GM19468 (cell line): ENCODE measurements around the gene SETD2.
"Not testable (repeated sequence)": the region's sequence is repeated elsewhere in the genome, so short reads cannot be mapped to it uniquely, and the experiment has no call there.

Experiments
- ATAC-seq: cut with Tn5 transposase; IDR thresholded peaks from one replicate; pipeline ENCODE4 v1.9.1; 2021; ENCODE audit warnings: mild to moderate bottlenecking, moderate library complexity, moderate number of reproducible peaks; ENCODE audit not compliant: unreplicated experiment; ENCODE audit errors: extremely low read depth

SETD2 gene

DNA sequence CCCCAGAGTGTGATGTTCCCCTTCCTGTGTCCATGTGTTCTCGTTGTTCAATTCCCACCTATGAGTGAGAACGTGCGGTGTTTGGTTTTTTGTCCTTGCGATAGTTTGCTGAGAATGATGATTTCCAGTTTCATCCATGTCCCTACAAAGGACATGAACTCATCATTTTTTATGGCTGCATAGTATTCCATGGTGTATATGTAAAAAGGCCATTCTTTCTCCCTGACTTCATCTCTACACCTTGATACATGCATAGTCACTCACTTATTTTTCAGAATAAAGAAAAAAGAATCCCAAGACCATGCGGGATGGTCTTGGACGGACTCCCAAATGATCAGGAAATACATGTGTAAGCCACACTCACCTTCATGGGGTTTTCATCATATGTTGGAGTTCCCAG, 126.6 kb downstream of the SETD2 start:
- not testable (repeated sequence) for ATAC-seq

DNA sequence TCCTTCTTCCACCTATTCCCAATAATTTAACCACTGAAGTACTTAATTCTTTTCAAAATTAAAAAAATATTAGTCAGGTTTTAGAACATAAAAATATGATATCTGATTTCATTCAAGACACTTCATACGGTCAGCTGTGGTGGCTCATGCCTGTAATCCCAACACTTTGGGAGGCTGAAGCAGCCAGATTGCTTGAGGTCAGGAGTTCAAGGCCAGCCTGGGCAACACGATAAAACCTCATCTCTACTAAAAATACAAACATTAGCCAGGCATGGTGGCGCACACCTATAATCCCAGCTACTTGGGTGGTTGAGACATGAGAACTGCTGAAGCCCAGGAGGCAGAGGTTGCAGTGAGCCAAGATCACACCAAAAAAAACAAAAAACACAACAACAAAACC, 127.8 kb downstream of the SETD2 start:
- ATAC-seq, result no peak

DNA sequence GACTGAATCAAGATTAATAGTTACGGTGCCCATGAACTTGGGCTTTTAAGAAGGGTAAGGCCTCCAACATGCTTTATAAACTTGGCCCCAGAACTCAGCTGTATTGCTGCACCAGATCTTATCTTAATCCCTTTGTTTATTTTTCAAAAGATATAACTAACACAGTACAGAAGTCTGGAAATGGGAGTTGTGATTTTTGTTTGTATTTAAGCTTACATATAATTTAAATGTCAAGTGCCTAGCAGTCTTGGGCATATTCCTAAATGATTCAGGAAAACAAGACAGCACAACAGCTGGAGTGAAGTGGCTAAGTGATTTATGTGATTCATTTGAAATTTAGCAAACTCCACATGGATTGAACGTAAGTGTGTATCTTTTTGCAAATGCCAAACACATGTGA, 128.3 kb downstream of the SETD2 start:
- no peak for ATAC-seq

DNA sequence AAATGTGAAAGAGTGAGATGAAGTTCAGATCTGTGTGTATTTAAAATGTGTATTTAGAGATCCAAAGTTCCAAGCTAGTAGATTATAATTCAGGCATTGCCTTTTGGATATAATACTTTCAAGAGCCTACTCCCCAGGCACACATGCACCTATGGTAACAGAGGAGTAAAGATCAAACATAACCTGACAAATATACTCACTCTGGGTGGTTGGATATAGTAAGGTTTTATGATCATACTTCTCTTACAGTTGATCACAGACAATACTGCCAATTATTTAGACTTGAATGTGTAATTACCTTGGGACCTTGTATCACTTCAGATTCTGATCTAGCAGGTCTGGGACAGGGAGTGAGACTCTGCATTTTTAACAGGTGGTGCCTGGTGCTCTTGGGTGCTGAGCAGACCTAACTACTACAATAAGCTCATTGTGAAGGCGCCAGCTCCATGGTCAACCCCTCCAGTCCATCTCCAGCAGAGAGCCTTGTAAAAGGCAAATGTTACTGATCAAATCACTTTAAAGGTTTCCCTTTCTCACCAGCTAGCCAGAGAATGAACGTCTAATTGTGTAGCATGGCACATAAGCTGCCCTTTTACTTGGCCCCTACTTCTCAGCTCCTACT, 128.9 kb downstream of the SETD2 start:
- no peak for ATAC-seq

DNA sequence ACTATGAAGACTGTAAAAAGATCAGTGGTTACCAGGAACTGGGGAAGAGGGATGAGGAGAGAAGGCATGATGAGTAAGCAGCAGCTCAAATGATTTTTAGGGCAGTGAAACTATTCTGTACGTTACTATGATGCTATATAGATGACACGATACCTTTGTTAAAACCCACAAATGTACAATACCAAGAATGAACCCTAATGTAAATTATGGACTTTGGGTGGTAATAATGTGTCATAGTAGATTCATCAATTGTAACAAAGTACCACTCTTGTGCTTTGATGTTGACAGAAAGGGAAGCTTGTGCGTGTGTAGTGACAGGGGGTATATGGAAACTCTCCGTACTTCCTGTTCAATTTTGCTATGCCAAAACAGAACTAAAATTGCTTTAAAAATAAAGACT, 132.9 kb downstream of the SETD2 start:
- not testable (repeated sequence) for ATAC-seq

DNA sequence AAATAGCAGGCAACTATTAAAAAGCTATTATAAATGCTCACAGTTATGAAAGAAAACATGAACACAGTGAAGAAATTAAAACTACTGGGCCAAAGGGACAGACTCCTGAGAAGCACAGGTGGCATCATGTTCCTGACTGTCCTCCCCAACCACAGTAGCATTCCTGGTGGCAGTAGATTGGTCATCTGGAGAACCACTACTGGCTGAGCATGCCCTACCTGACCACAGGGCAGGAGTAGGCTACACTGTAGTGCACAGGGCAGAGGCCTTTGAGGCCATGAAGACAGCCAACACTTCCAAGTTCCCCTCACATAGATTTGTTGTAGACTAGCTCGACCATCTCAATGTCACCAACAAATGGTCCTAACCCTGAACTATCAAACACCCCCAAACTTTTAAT, 135.2 kb downstream of the SETD2 start:
- ATAC-seq, result no peak

DNA sequence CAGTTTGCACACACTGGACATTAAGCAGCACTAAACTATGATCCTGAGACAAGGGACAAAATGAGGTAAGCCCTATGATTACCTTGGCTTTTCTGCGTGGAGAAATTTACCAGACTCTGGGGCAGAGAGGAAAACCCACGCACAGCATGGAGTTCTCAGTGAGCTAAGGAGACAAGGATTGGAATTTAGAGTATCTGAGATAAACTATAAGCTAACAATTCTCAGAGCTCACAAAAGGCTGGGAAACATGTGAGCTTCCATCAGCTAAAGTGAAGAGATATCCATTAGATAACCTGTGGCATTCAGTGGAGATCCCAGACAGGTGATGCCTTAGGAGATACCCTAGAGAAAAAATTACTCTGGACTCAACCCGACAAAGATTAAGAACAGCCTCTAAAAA, 135.8 kb downstream of the SETD2 start:
- ATAC-seq, result no peak

DNA sequence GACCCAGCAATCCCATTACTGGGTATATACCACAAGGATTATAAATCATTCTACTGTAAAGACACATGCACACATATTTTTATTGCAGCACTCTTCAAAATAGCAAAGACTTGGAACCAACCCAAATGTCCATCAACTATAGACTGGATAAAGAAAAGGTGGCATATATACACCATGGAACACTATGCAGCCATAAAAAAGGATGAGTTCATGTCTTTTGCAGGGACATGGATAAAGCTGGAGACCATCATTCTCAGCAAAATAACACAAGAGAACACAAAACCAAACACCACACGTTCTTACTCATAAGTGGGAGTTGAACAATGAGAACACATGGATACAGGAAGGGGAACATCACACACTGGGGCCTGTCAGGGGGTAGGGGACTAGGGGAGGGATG, 137.5 kb downstream of the SETD2 start:
- not testable (repeated sequence) for ATAC-seq

DNA sequence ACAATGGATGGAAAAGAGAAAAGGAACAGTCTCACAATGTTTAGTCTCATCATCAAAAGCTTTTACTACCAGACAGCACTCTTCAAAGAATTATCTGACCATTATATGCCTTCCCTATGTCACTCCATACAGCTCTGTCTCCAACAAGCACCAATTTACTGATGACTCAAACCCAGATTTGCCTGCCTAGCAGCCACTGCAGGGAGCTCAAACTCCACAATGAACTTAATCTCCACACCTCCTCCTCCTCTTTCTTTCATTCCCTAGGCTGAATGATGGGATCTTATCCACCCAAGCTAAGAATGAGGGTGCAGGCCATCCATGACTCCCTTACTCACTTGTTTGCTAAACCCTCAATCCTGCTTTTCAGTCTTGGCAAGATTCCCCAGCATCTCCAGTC, 139.0 kb downstream of the SETD2 start:
- no peak for ATAC-seq

DNA sequence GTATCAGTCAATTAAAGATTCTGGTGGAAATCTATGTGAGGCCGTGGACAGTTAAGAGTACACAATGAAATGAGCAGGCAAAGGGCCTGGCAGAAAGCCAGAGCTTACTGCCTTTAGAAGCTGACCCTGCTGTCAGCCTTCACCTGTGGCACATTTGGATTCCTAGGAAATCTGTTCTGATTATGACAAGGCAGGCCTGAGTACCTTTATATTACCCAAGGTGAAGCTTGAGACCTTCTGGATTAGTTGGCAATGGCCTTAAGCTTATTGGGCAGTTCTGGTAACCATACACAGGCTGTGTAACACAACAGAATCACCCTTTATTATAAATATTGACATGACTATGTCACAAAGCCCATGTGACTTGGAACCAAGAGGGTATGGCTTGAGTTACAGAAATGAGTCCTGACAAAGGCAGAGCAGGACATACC, 141.3 kb downstream of the SETD2 start:
- ATAC-seq, result no peak

DNA sequence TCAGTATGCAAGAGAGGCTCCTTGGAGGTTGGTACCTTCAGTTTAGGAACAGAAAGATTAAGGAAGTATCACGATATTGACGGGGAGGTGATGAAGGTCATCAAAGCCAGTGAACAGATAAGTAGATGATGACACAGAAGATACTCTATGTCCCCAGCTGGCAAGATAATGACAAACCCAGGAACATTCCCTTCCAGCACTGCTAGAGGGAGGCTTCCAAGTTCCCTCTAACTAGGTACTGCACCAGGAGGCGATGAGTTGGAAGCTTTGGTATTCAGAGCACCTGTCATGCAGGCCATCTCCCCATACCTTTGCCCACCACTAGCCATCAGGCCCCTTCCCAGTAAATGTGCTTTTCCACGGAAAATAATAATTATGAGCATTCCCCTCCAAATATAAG, 143.6 kb downstream of the SETD2 start:
- ATAC-seq, result no peak

DNA sequence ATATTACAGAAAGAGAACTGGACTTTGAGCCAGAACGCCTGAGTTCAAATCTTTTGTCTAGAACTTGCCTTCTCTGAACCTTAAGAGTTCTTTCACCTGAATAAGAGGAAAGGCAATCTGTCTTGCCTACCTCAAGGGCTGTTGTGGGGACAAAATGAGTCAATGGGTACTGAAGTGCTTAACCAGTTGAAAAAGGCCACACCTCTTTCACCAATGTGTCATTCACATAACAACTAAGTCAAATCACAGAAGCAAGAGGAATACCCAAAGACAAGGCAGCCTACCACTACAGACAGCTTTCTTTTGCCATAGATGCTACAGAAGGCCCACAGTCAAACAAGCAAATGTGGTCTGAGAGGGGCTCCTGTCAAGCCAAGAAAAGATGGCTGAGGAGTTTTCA, 144.7 kb downstream of the SETD2 start:
- no peak for ATAC-seq

DNA sequence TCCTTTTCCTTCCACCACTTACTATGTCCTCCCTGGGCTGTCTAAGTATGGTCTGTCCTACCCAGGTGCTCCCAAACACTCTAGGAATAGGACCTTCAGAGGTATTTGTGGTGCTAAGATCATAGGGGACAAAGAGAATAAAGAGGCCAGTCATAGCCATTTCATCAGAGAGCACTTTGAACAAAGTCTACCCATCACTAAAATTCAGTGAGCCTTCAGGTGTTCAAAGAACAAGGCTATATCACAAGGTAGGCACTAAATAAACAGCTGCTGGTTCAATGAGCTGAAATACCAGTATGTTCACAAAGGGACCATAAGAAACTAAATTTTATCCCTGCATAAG, 145.7 kb downstream of the SETD2 start:
- no peak for ATAC-seq

DNA sequence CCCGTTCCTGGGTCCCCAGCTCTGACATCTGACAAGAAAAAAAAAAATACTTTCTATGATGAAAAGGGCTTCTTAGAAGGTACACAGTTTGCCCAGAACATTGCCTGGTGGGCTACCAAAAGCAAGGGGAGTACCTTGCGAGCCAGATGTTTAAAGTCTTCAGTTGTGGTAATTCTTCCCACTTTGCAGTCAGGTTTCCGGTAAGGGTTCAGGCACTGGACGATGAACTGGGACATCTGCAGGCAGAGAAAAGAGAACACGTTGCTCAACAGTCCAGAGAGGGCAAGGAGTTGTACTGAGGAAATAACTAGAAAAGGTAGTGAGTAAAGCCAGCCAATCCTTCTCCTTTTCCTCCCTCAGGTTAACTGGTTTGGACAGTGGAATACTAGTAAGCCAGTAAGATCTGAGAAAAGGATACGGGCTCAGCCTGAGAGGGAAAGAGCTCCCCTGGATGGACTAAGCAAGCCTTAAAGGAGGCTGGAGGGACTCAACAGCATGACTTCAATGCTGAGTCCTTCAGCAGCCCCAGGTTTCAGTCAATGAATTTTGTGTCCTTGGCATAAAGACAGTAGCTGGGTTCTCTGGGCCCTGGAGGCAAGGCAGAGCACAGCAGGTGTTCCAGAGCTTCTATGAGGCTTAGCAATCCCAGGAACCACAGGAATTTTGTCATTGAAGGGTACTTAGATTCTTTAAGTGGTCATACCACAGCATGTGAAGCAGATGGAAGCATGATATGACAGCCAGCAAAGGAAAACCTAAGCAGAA, 146.2 kb downstream of the SETD2 start:
- no peak for ATAC-seq

DNA sequence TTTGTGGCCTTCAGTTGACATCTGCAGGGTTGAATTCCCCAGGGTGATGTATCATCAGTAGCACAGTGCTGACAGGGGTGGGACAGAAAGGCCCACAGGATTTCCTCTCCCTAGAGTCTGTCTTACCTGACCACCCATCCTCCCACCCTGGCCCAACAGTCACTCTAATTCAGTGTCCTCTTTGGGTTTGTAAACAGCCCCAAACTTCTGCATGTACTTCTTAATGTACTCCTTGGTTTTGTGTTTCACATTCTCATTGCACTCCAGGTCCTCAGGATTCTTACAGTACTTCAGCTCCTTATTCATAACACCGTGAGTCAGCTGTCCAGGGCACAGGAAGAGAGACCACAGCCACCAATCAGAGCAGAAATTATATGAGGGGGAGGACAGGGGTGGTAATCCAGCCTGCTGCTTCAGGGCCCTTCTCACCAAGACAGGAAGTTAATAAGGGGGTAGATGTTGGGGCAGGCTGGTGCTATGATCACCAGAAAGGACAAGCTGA, 146.9 kb downstream of the SETD2 start:
- no peak for ATAC-seq

DNA sequence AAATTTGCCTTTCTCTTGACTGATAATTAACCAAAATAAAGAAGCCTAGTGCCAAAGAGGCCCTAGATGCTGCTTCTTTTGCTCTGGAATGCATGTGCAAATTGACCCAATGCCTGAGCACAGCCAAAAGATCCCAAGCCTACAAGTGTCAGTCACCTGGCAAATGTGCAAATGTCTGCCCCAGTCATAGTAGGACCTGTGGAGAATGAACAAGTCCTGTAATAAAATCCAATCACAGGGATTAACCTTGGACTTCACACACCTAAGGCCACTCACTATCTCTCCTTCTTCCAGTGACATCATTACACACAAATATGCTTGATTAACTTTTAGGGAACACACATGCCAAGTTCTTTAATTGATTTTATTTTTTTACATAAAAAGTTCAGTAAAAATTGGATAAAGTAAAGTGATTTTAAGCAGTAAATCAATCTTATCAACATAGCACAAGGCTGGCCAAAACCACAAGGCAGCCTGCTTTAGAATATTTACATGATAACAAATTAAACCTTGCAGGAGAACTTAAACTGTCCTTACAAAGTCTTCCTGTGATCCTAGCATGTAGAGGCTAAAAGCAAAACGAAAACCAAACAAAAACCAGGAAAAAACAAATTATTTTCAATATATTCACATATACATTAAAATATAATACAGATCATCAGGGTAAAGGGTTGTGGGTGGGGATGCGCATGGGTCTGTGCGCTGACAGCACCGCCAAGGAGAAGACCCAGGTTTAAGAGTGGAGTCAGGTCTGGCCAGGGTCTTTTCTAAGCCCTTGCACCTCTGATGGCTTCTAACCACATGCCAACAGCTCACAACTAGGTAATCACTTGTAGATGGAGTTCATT, 147.6 kb downstream of the SETD2 start:
- no peak for ATAC-seq

DNA sequence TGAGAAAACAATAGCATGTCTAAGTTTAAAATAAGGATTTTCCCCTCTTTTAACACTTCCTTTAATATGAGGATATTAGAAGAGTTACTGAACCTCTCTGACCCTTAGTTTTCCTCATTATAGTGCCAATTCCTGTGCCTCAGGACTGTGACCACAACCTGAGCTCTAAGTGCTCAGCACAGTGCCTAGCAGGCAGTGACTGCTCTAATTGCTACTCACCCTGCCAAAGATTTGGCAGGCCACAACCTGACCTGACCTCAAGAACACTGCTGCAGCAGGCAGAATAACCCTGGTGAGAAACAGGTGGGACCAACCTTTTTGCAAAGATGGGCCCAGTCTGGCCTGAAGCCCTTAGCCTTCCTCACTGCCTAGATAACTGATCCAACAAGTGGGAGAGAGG, 148.8 kb downstream of the SETD2 start:
- ATAC-seq, result no peak

DNA sequence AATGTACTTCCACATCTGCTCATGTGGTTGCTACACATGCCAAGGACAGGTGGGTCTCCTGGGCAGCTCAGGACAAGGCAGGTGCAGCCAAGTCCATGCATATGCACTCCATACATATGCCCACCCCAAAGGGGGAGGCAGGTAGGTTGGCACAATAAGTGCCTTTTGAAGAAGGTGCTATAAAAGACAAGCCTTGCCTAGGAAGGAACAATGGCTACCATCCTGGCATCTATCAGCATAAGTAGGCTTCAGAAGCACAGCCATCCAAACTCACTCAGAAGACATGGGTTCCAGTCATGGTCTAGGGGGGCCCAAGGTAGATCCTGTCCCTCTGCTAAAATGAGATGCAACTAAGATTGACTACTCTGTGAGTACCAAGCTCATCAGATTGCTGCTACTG, 149.9 kb downstream of the SETD2 start:
- ATAC-seq, result no peak

DNA sequence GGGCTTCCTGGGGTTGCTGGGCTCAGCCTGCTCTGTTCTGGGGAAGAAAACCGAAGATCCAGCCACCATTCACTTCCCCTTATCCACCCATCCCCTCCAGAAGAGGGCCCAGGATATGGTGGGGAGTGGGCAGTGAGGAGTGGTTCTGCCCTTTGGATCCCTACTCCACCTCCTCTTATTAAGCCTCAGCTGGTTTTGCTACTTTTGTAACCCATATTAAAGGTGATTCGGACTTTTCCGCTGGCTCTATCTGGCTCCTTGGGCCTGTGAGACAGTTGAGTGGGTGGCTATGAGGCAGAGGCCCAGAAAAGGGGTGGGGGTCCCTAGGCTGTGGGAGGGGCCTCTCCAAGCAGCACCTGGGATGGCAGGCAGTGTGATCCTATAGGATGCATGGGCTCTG, 150.7 kb downstream of the SETD2 start:
- ATAC-seq, result no peak

DNA sequence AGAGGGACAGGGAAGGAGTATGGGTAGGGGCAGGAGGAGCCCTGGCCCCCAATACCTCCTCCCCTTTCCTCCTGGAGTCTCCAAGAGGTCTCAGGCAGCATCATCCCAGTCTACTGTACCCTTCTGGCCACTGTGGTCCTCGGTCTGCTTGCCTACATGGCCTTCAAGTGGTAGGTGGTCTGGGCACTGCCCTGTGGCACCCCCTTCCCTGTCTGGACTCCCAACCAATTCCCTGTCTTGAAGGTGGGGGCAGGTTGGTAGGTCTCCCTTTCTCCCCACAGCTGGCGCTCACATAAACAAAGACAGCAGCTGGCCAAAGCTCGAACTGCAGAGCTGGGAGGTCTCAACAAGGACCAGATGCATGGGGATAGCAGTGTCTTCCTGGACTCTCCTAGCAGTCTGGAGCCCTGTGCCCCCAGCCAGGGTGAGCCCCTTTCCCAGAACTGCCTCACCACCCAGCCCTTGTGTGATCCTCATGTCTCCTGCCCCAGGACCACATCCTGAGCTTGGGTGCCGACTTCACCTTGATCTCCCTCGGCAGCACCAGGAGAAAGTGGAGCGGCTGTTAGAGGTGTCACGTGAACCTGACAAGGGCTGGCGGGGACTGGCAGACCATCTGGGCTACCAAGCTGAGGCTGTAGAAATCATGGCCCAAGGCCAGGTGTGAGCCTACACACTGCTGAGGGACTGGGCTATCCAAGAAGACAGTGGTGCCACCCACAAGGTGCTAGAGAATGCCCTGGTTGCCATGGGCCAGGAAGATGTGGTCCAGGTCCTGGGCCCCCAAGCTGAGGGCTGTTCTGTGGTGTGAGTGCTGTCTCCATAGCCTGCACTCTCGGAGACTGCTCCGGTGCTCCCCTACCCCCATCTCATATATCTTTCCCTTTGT, 151.3 kb downstream of the SETD2 start:
- no peak for ATAC-seq
